Tongue (tissue), 2 donors: ENCODE data around the gene PLCXD1. TPM values are rescaled to one million over a fixed set of nuclear protein-coding genes. Genes with fewer than 3 reads are reported as not detected.
"Not testable (repeated sequence)": the region's sequence is repeated elsewhere in the genome, so short reads cannot be mapped to it uniquely, and the experiment has no call there.

Experiments used
- DNase-seq: peaks from one replicate; pipeline ENCODE4 v3.0.0-alpha.2; 2015
- total RNA-seq: library from RNA; depleted of rRNA; stranded (reverse); fragments of >200 nt; gene quantifications from one replicate; pipeline ENCODE4 v1.2.3, GENCODE V29; 2014

PLCXD1 gene
- total RNA-seq, 1 donor from 2014 or later, result 11.2 TPM

DNA sequence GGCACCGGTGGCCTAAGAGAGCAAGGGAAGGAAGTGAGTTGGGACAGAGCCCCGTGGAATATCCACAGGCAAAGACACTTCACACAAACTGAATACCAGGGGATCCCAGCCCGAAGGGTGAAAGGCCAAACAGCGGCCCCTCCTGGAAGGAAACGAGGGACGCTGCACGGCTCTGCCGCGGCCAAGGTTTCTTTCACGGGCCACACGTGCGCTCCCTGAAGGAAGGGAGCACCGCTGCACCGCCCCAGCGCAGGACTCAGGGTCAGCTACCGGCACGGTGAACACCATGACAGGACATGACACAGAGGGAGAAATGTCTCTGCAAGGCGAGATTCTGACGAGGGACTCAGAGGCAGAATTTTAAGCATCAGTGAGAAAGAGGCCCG, 69.0 kb downstream of the PLCXD1 start:
- no peak for DNase-seq

DNA sequence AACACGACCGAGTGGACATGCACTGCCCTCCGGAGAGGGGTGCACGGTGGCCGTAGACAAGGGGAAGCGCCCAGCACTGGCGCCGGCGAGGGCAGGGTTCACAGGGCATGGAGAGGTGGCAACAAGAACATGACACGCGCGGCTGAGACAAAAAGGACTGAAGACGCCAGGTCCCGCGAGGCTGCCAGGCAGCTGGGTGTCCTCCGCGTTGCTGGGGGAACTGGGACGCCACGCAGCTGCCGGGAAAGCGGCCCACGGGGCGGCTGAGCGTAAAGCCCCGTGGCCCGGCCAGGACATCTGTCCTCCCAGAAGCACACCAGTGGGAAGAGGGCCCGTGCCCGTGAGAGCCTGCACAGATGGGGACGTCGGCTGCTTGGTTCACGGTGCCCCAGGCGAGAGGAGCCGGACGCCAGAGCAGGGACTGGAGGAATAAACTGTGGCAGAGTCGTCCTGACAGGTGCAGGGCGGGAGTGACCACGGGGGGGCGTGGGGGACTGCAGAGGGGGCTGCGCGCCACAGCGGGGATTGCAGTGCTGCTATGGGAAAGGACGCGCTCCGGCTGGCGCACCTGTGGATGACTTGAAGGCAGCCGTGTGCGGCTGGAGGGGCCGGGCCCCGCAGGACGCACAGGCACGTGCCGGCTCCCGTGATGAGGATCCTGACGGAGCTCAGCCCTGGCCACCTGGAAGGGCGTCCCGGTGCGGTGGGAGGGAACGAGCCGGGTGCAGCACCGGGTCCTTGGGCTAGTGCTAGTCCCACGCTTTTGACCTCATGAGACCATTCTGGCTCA, 69.5 kb downstream of the PLCXD1 start:
- DNase-seq, result no peak

DNA sequence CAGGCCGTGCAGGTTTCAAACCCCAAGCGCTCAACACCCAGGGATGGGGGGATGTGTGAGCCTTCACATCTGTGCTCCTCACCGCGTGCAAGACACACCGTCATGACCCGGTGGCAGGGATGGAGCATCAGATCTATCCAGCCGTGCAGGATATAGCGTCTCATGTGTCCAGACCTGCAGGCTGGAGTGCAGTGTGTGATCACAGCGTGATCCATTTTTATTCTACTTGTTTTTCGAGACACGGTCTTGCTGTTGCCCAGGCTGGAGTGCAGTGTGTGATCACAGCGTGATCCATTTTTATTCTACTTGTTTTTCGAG, 70.1 kb downstream of the PLCXD1 start:
- not testable (repeated sequence) for DNase-seq

DNA sequence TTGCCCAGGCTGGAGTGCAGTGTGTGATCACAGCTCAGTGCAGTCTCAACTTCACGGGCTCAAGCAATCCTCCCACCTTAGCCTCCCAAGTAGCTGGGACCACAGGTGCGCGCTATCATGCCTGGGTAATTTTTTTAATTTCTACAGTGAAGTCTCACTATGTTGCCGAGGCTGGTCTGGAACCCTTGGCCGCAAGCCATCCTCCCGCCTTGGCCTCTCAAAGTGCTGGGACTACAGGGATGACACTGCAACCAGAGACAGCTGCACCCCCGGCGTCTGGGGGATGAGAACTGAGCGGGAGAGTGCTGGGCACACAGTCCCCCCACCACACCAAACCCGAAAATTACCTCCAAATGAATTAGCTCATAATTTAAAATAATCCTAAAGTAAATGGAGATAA, 70.6 kb downstream of the PLCXD1 start:
- DNase-seq, result no peak

DNA sequence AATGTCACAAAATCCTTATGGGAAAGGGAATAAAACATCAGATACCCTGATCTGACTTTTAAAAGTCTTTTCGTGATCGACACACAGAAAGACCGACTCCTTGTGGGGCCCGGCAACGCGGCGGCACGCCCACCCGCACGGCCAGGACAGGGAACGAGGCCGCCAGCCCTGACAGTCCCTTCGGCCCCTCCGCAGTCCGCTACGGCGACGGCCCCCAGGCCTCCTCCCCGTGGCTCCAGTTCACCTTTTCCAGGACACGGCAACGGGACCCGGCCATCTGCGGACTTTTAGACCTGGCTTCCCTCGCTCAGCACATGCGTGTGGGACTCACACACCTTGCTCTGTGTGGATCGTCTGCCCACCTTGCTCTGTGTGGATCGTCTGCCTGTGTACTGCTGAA, 71.0 kb downstream of the PLCXD1 start:
- no peak for DNase-seq

DNA sequence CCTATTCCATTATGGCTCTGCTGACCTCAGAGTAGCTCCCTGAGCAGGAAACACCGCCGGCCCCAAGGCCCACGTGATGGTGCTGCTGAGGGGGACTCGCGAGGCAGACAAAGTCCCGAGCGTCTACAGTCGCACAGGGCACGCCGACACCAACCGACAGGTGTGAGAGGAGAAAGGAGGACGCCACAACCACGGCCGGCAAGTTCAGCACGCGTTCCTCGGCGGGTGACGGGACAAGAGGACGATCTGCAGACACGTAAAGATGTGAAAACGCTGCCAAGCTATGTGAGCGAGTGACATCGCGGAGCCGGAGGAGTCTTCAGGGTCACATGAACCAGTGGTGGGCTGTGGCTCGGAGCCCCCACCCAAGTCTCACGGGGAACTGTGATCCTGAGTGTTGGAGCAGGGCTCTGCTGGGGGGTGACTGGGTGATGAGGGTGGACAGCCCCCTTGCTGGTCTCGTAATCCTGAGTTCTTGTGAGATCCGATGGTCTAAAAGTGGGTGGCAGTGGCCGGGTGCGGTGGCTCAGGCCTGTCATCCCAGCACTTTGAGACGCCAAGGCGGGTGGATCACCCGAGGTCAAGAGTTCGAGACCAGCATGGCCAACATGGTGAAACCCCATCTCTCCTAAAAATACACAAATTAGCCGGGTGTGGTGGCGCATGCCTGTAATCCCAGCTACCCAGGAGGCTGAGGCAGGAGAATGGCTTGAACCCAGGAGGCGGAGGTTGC, 71.6 kb downstream of the PLCXD1 start:
- DNase-seq, result no peak

Other genes starting within 250 kb of the PLCXD1 start
- gene GTPBP6, start 37.4 kb downstream of the PLCXD1 start, total RNA-seq, result 30.3 TPM
- gene PPP2R3B, start 105.5 kb downstream of the PLCXD1 start, total RNA-seq, result 101 TPM